NT2/D1 (cell line): ENCODE results near the gene CMKLR1.

Experiments used
- DNase-seq: peaks from one replicate; pipeline ENCODE4 v3.0.0-alpha.2; 2011; ENCODE audit warnings: low read depth, low spot score
- H3K27me3 ChIP-seq: 2 replicates; pipeline ENCODE4 v1.6.0; 2011; ENCODE audit warnings: mild to moderate bottlenecking; ENCODE audit not compliant: insufficient read length, insufficient read depth
- H3K36me3 ChIP-seq: 2 replicates; pipeline ENCODE4 v1.6.1; 2011; ENCODE audit warnings: mild to moderate bottlenecking, low read length, mixed read lengths; ENCODE audit not compliant: insufficient read depth, insufficient read length
- H3K4me1 ChIP-seq: 2 replicates; pipeline ENCODE4 v1.5.1; 2011; ENCODE audit not compliant: insufficient read depth, insufficient read length
- H3K4me3 ChIP-seq: 2 replicates; pipeline ENCODE4 v1.5.1; 2011; ENCODE audit warnings: low read depth; ENCODE audit not compliant: insufficient read length
- H3K9ac ChIP-seq: 2 replicates; pipeline ENCODE4 v1.6.0; 2011; ENCODE audit warnings: low read depth; ENCODE audit not compliant: insufficient read length
- H3K9me3 ChIP-seq: 2 replicates; pipeline ENCODE4 v1.5.1; 2011; ENCODE audit warnings: mild to moderate bottlenecking, low read length; ENCODE audit not compliant: insufficient read depth
- SUZ12 ChIP-seq: IDR thresholded peaks from 2 replicates; pipeline ENCODE4 v1.6.1; 2011; ENCODE audit not compliant: insufficient read length, insufficient read depth; ENCODE audit errors: extremely low read depth
- YY1 ChIP-seq: IDR thresholded peaks from 2 replicates; pipeline ENCODE4 v1.6.1; 2011; ENCODE audit not compliant: insufficient read length, insufficient read depth
- ZNF274 ChIP-seq: IDR thresholded peaks from 2 replicates; pipeline ENCODE4 v1.6.1; 2011; ENCODE audit warnings: mild to moderate bottlenecking, low read depth, low read length

The CMKLR1 gene

GRCh38 chr12:108311605-108312004, 27.5 kb downstream of the CMKLR1 start:
- Histone ChIP-seq H3K4me1 (peaks cover 11% of the 10 kb centered on the region), H3K36me3 (no peaks in the 10 kb centered on the region), H3K4me3 (no peak overlapping the region), H3K9ac (no peak overlapping the region), H3K27me3 (no peaks in the 10 kb centered on the region), H3K9me3 (no peaks in the 10 kb centered on the region)
- TF ChIP-seq ZNF274, result no peak
- TF ChIP-seq SUZ12, result no peak
- no peak for TF ChIP-seq YY1
- no peak for DNase-seq

- Histone ChIP-seq H3K4me3 (no peak overlapping the region), H3K36me3 (no peaks in the 10 kb centered on the region)
- DNase-seq, result no peak
These were observed 28.6 kb downstream of the CMKLR1 start for GRCh38 chr12:108310489-108310888.

GRCh38 chr12:108309674-108310312, 29.3 kb downstream of the CMKLR1 start:
- H3K4me3 ChIP-seq, result no peak overlapping the region
- H3K4me1 ChIP-seq, result peaks cover 15% of the 10 kb centered on the region
- H3K27me3 ChIP-seq, result no peaks in the 10 kb centered on the region
- DNase-seq, result no peak
- TF ChIP-seq YY1, result no peak
- TF ChIP-seq SUZ12, result no peak
- no peak for TF ChIP-seq ZNF274
- H3K9ac ChIP-seq, result no peak overlapping the region
- H3K9me3 ChIP-seq, result no peaks in the 10 kb centered on the region
- H3K36me3 ChIP-seq, result no peaks in the 10 kb centered on the region

More at GRCh38 chr12:108310489-108310888, 28.6 kb downstream of the CMKLR1 start:
- H3K4me1 ChIP-seq, result peaks cover 12% of the 10 kb centered on the region
- H3K27me3 ChIP-seq, result no peaks in the 10 kb centered on the region
- TF ChIP-seq ZNF274 (no peak), YY1 (no peak), SUZ12 (no peak)
- no peaks in the 10 kb centered on the region for H3K9me3 ChIP-seq
- no peak overlapping the region for H3K9ac ChIP-seq

- Histone ChIP-seq H3K9me3 (no peaks in the 10 kb centered on the region), H3K27me3 (no peaks in the 10 kb centered on the region), H3K4me1 (peaks cover 22% of the 10 kb centered on the region), H3K4me3 (no peak overlapping the region), H3K9ac (no peak overlapping the region), H3K36me3 (no peaks in the 10 kb centered on the region)
- TF ChIP-seq ZNF274 (no peak), YY1 (no peak), SUZ12 (no peak)
- no peak for DNase-seq
These were observed 30.6 kb downstream of the CMKLR1 start for GRCh38 chr12:108308395-108309085.

GRCh38 chr12:108307006-108307405, 32.1 kb downstream of the CMKLR1 start:
- Histone ChIP-seq H3K27me3 (no peaks in the 10 kb centered on the region), H3K9me3 (peaks cover 2% of the 10 kb centered on the region; the same call in 1 of the 2 replicates), H3K4me3 (no peak overlapping the region), H3K4me1 (peaks cover 24% of the 10 kb centered on the region), H3K9ac (no peak overlapping the region), H3K36me3 (no peaks in the 10 kb centered on the region)
- TF ChIP-seq YY1 (no peak), SUZ12 (no peak), ZNF274 (no peak)
- DNase-seq, result no peak

GRCh38 chr12:108306506-108306905, 32.6 kb downstream of the CMKLR1 start:
- DNase-seq, result no peak
- Histone ChIP-seq H3K4me3 (no peak overlapping the region), H3K27me3 (no peaks in the 10 kb centered on the region), H3K9ac (no peak overlapping the region), H3K9me3 (peaks cover 7% of the 10 kb centered on the region; the same call in 1 of the 2 replicates), H3K36me3 (no peaks in the 10 kb centered on the region), H3K4me1 (peaks cover 24% of the 10 kb centered on the region)
- no peak for TF ChIP-seq YY1
- no peak for TF ChIP-seq SUZ12
- TF ChIP-seq ZNF274, result no peak

GRCh38 chr12:108305991-108306501, 33.1 kb downstream of the CMKLR1 start:
- no peak overlapping the region for H3K9ac ChIP-seq
- H3K9me3 ChIP-seq, result peaks cover 8% of the 10 kb centered on the region; the same call in 1 of the 2 replicates
- no peak for DNase-seq
- no peaks in the 10 kb centered on the region for H3K27me3 ChIP-seq
- no peak overlapping the region for H3K4me3 ChIP-seq
- H3K4me1 ChIP-seq, result peaks cover 24% of the 10 kb centered on the region
- no peaks in the 10 kb centered on the region for H3K36me3 ChIP-seq
- TF ChIP-seq YY1, result no peak
- no peak for TF ChIP-seq ZNF274
- TF ChIP-seq SUZ12, result no peak
